K562 (cell line): Measurements from ENCODE around the gene FBXW11. TPM values are rescaled to one million over a fixed set of nuclear protein-coding genes. Genes with fewer than 3 reads are reported as not detected.

Experiments
- ATAC-seq: fragments of 200-7000 bp; cut with Tn5 transposase; 3 replicates; pipeline ENCODE4 v1.9.1; 2020; ENCODE audit warnings: moderate library complexity
- BruUV-seq: library from RNA; stranded (reverse); fragments of 400-500 nt; replicated peaks from 2 replicates; lab custom pipeline; 2021; lab: Mats Ljungman, UMichigan
- CTCF ChIA-PET: fragments of 300-600 bp; formaldehyde crosslinking; extraction: SDS; loops from one replicate; lab custom pipeline; 2021; ENCODE audit warnings: low intra/inter-chr PET ratio; lab: Yijun Ruan, JAX
- POLR2A ChIA-PET: fragments of 300-600, 350-650 bp; sonication (Branson Sonifier 250); formaldehyde crosslinking; extraction: SDS; loops from one replicate; lab custom pipeline; 2021; ENCODE audit warnings: antibody characterized with exemption, inconsistent platforms; lab: Yijun Ruan, JAX
- DNase-seq, 4 experiments: peaks; one replicate each; pipeline versions ENCODE4 v3.0.0 to v3.0.0-alpha.2; 2011 to 2018; ENCODE audit warnings: low spot score in 3 of 4, mixed read lengths in 3 of 4; ENCODE audit errors: extremely low read depth in 1 of 4
- FAIRE-seq: peaks from 2 replicates; lab custom pipeline; 2011; peaks lifted over from hg19 to GRCh38; lab: Jason Lieb, UNC
- H2AFZ ChIP-seq: 2 replicates; pipeline ENCODE4 v1.6.0; 2011; ENCODE audit warnings: low read depth, low read length, control low read depth, inconsistent platforms
- H3K27ac ChIP-seq: fragments of 200-600 bp; 3 replicates; pipeline ENCODE4 v1.8.0; 2011; ENCODE audit warnings: low read depth, mild to moderate bottlenecking, control low read depth, inconsistent platforms, low read length, moderate library complexity, mixed read lengths; ENCODE audit errors: extremely low read depth
- H3K27me3 ChIP-seq, 2 experiments: fragments of 300-600 bp in 1 of 2; 2 replicates in 1 of 2; 3 replicates in 1 of 2; pipeline versions ENCODE4 v1.6.0 to v1.8.0; 2011; ENCODE audit warnings: inconsistent platforms in 2 of 2, low read length in 2 of 2, mild to moderate bottlenecking in 1 of 2, mixed read lengths in 1 of 2, moderate library complexity in 1 of 2; ENCODE audit not compliant: control insufficient read depth in 2 of 2, insufficient read depth in 2 of 2
- H3K36me3 ChIP-seq: fragments of 300-600 bp; 3 replicates; pipeline ENCODE4 v1.8.0; 2011; ENCODE audit warnings: mild to moderate bottlenecking, low read length, inconsistent platforms; ENCODE audit not compliant: control insufficient read depth, insufficient read depth
- H3K4me1 ChIP-seq, 2 experiments: fragments of 200-600 bp in 1 of 2; replicated peaks in 1 of 2; 2 replicates in 1 of 2; 3 replicates in 1 of 2; pipeline versions ENCODE4 v1.5.1 to v1.8.0; 2011; ENCODE audit warnings: inconsistent platforms in 2 of 2, low read length in 2 of 2, mild to moderate bottlenecking in 1 of 2, mixed read lengths in 1 of 2, moderate library complexity in 1 of 2; ENCODE audit not compliant: control insufficient read depth in 2 of 2, insufficient read depth in 2 of 2
- H3K4me2 ChIP-seq: 2 replicates; pipeline ENCODE4 v1.6.1; 2011; ENCODE audit warnings: low read length, control low read depth, inconsistent platforms, mixed read lengths; ENCODE audit not compliant: insufficient read depth
- H3K4me3 ChIP-seq: fragments of 200-600 bp; sonication (generic), shearing (Covaris generic); 2 replicates; pipeline ENCODE4 v1.5.1; 2016; ENCODE audit warnings: control low read depth, inconsistent platforms
- H3K79me2 ChIP-seq: fragments of 200-600 bp; 3 replicates; pipeline ENCODE4 v1.8.0; 2011; ENCODE audit warnings: low read length, inconsistent platforms; ENCODE audit not compliant: control insufficient read depth, insufficient read depth
- H3K9ac ChIP-seq, 2 experiments: 2 replicates each; pipeline versions ENCODE4 v1.6.0 to v1.6.1; 2011; ENCODE audit warnings: low read depth in 2 of 2, low read length in 2 of 2, control low read depth in 1 of 2, inconsistent platforms in 1 of 2, mild to moderate bottlenecking in 1 of 2, mixed read lengths in 1 of 2; ENCODE audit not compliant: insufficient read depth in 1 of 2
- H3K9me1 ChIP-seq: one replicate; pipeline ENCODE4 v1.6.0; 2011; ENCODE audit warnings: inconsistent platforms, mild to moderate bottlenecking, low read length, moderate library complexity; ENCODE audit not compliant: control insufficient read depth, insufficient read depth
- H3K9me3 ChIP-seq: replicated peaks from 2 replicates; pipeline ENCODE4 v1.5.1; 2011; ENCODE audit warnings: low read depth, low read length, inconsistent platforms; ENCODE audit not compliant: control insufficient read depth, insufficient read depth
- H4K20me1 ChIP-seq: replicated peaks from 2 replicates; pipeline ENCODE4 v1.6.1; 2011; ENCODE audit warnings: low read length, inconsistent platforms, mixed read lengths; ENCODE audit not compliant: control insufficient read depth, insufficient read depth
- ATF6 ChIP-seq: sonication (generic); formaldehyde crosslinking; IDR thresholded peaks from 2 replicates; pipeline ENCODE4 v1.4.0; 2020; ENCODE audit warnings: mild to moderate bottlenecking, missing genetic modification reagents
- BACH1 ChIP-seq: fragments of 200-800 bp; sonication (Bioruptor generic); IDR thresholded peaks from 2 replicates; pipeline ENCODE4 v1.6.1; 2016; ENCODE audit warnings: missing genetic modification characterization, missing compliant biosample characterization
- BDP1 ChIP-seq: IDR thresholded peaks from 3 replicates; pipeline ENCODE4 v1.6.1; 2011; ENCODE audit not compliant: insufficient read length, insufficient read depth
- CHCHD3 ChIP-seq: fragments of 250-450 bp; sonication (Bioruptor Pico); IDR thresholded peaks from 2 replicates; pipeline ENCODE4 v2.1.2; 2022; ENCODE audit warnings: mild to moderate bottlenecking
- CREM ChIP-seq: IDR thresholded peaks from 2 replicates; pipeline ENCODE4 v1.6.1; 2014; ENCODE audit warnings: antibody characterized with exemption, low read depth
- ETV5 ChIP-seq: sonication (generic); formaldehyde crosslinking; IDR thresholded peaks from 2 replicates; pipeline ENCODE4 v1.4.0; 2020; ENCODE audit warnings: low read depth, mild to moderate bottlenecking, missing genetic modification reagents
- FOXA3 ChIP-seq, 2 experiments: fragments of 450-650 bp in 1 of 2; sonication (generic) in 1 of 2; formaldehyde crosslinking; IDR thresholded peaks in 1 of 2; conservative IDR thresholded peaks in 1 of 2; 2 replicates each; pipeline versions ENCODE4 v1.4.0 to v1.8.0; 2020 to 2022; ENCODE audit warnings: mild to moderate bottlenecking in 2 of 2, missing genetic modification reagents in 1 of 2
- MAFK ChIP-seq: IDR thresholded peaks from 2 replicates; pipeline ENCODE4 v1.6.1; 2011; ENCODE audit warnings: low read length, improper control_type of control experiment
- SP2 ChIP-seq: IDR thresholded peaks from 2 replicates; pipeline ENCODE4 v1.6.1; 2011; ENCODE audit warnings: mild to moderate bottlenecking, low read depth, low read length, moderate library complexity; ENCODE audit not compliant: poor library complexity, severe bottlenecking; ENCODE audit errors: extremely low read depth
- TCF7L2 ChIP-seq: fragments of 150-350 bp; IDR thresholded peaks from 2 replicates; pipeline ENCODE4 v1.6.1; 2016; ENCODE audit warnings: low read depth, mild to moderate bottlenecking, low read length, moderate library complexity
- ZBTB17 ChIP-seq: fragments of 450-650 bp; formaldehyde crosslinking; IDR thresholded peaks from 2 replicates; pipeline ENCODE4 v1.4.0; 2020; ENCODE audit warnings: mild to moderate bottlenecking
- ZNF512 ChIP-seq: IDR thresholded peaks from 2 replicates; pipeline ENCODE4 v1.6.1; 2016; ENCODE audit warnings: missing genetic modification characterization, missing compliant biosample characterization
- ZNF76 ChIP-seq: fragments of 250-450 bp; sonication (Bioruptor Pico); IDR thresholded peaks from 2 replicates; pipeline ENCODE4 v1.4.0; 2020; ENCODE audit warnings: mild to moderate bottlenecking, moderate library complexity, borderline replicate concordance
- ZZZ3 ChIP-seq: fragments of 450-650 bp; IDR thresholded peaks from 2 replicates; pipeline ENCODE4 v1.6.1; 2016; ENCODE audit warnings: antibody characterized with exemption, mild to moderate bottlenecking, moderate library complexity
- WGBS: fragments of 100-300 bp; shearing (Covaris generic); methylation state at CpG from one replicate; pipeline ENCODE4 v1.1.6; 2016; ENCODE audit warnings: low coverage, mixed read lengths; ENCODE audit not compliant: insufficient coverage; ENCODE audit errors: missing lambda C conversion rate; 5-methylcytosine and 5-hydroxymethylcytosine counted together
- in situ Hi-C: fragments of 300-500 bp; cut with MboI; formaldehyde crosslinking; loops from 4 replicates; pipeline ENCODE4 v1.15.0; 2018; ENCODE audit warnings: inconsistent platforms, mixed read lengths
- intact Hi-C: fragments of 100-400 bp; cut with micrococcal nuclease; formaldehyde crosslinking; loops from 2 replicates; pipeline ENCODE4 v1.14.2; 2022
- polyA plus RNA-seq, 8 experiments: library from polyadenylated mRNA; depleted of rRNA in 4 of 8; stranded (reverse) in 5 of 8; unstranded in 3 of 8; fragments of >200 nt; fragmentation: Nextera tagmentation in 2 of 8; fragmentation: Illumina TruSeq in 1 of 8; extraction: Ambion mirVana in 2 of 8; extraction: Trizol in 1 of 8; gene quantifications; 2 replicates each; pipeline versions ENCODE4 v1.2.1 to v1.2.3, GENCODE V29; 2011 to 2014; ENCODE audit warnings: inconsistent platforms in 1 of 8, missing spikeins in 1 of 8
- total RNA-seq, 7 experiments: library from RNA; depleted of rRNA in 6 of 7; stranded (reverse); fragments of >200 nt in 6 of 7; fragmentation: Illumina TruSeq in 2 of 7; extraction: Trizol in 2 of 7; gene quantifications; 2 replicates each; pipeline versions ENCODE4 v1.2.1 to v1.2.3, GENCODE V29; 2011 to 2021; ENCODE audit warnings: low replicate concordance in 1 of 7
- TF ChIP-seq, protein P1 (sequence below), 2 experiments: IDR thresholded peaks; 2 replicates each; pipeline ENCODE4 v1.6.1; 2011; ENCODE audit warnings: borderline replicate concordance in 1 of 2, control low read depth in 1 of 2, low read depth in 1 of 2, low read length in 1 of 2, mild to moderate bottlenecking in 1 of 2, mixed read lengths in 1 of 2, moderate library complexity in 1 of 2; ENCODE audit not compliant: insufficient read depth in 1 of 2, insufficient read length in 1 of 2, poor library complexity in 1 of 2, severe bottlenecking in 1 of 2; ENCODE audit errors: extremely low read depth in 1 of 2
- TF ChIP-seq, protein P2 (sequence below): fragments of 450-650 bp; IDR thresholded peaks from 2 replicates; pipeline ENCODE4 v1.6.1; 2016; ENCODE audit warnings: antibody characterized with exemption

Gene FBXW11
- total and polyA plus RNA-seq, 9 of the 15 experiments (the other 6 are each of a cell fraction or from before 2014, with no cell fraction given) = 3.0 to 28.6 (median 23.6) TPM

- H3K27ac ChIP-seq = no peak overlapping the region
- no peaks in the 10 kb centered on the region for H4K20me1 ChIP-seq
- no peak for FAIRE-seq
- H3K9me3 ChIP-seq = no peaks in the 10 kb centered on the region
- peaks cover 3 to 26% of the 10 kb centered on the region in 2 experiments; a peak in 4 of 5 replicates for H3K27me3 ChIP-seq
- in situ Hi-C loops = no loop called here
- no peak overlapping the region for H2AFZ ChIP-seq
- ChIA-PET CTCF (no interaction called here), POLR2A (no interaction called here)
- TF ChIP-seq ZNF76 (no peak), MAFK (no peak), CREM (no peak), ATF6 (CRISPR knock-in tag) (no peak), ZNF512 (tag) (no peak), BDP1 (no peak), ETV5 (CRISPR knock-in tag) (no peak), BACH1 (tag) (no peak), FOXA3 (CRISPR knock-in tag; conservative IDR thresholded peaks at IDR 0.05 in 1 of 2, IDR thresholded peaks at IDR 0.05 in 1 of 2) (no peak), CHCHD3 (no peak), TCF7L2 (no peak), SP2 (no peak), ZBTB17 (CRISPR knock-in tag) (no peak), ZZZ3 (no peak)
- TF ChIP-seq, protein P1, sequence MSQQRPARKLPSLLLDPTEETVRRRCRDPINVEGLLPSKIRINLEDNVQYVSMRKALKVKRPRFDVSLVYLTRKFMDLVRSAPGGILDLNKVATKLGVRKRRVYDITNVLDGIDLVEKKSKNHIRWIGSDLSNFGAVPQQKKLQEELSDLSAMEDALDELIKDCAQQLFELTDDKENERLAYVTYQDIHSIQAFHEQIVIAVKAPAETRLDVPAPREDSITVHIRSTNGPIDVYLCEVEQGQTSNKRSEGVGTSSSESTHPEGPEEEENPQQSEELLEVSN (IDR thresholded peaks at IDR 0.05; ENCODE audit: borderline replicate concordance in 1 of 2, extremely low read depth in 1 of 2, insufficient read depth in 1 of 2, insufficient read length in 1 of 2, low read depth in 1 of 2, low read length in 1 of 2, poor library complexity in 1 of 2, severe bottlenecking in 1 of 2) = no peak
- TF ChIP-seq, protein P2, sequence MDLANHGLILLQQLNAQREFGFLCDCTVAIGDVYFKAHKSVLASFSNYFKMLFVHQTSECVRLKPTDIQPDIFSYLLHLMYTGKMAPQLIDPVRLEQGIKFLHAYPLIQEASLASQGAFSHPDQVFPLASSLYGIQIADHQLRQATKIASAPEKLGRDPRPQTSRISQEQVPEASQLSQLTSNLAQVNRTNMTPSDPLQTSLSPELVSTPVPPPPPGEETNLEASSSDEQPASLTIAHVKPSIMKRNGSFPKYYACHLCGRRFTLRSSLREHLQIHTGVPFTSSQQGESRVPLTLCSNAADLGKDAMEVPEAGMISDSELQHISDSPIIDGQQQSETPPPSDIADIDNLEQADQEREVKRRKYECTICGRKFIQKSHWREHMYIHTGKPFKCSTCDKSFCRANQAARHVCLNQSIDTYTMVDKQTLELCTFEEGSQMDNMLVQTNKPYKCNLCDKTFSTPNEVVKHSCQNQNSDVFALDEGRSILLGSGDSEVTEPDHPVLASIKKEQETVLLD = no peak
- no peak for DNase-seq
- no peak overlapping the region for H3K4me2 ChIP-seq
- no peak for ATAC-seq
- WGBS = 0% methylated on average over 3 of the region's 3 CpGs
- intact Hi-C loops = no loop called here
- H3K36me3 ChIP-seq = no peaks in the 10 kb centered on the region
- H3K9ac ChIP-seq = no peak overlapping the region
- no peaks in the 10 kb centered on the region for H3K79me2 ChIP-seq
- no TSS peak for BruUV-seq
- H3K4me1 ChIP-seq = no peaks in the 10 kb centered on the region
- peaks cover 3% of the 10 kb centered on the region for H3K9me1 ChIP-seq
- no peak overlapping the region for H3K4me3 ChIP-seq
Observed at GRCh38 chr5:171825051-171825450, 181.4 kb downstream of the FBXW11 start.
